OCI-M2 (cell line): ENCODE results near the gene FXYD6.

ENCODE experiments used
- DNase-seq: peaks from one replicate; lab custom pipeline; 2025; ENCODE audit not compliant: unreplicated experiment; lab: John Stamatoyannopoulos, UW

Gene FXYD6

GRCh38 chr11:117910941-117911655 lies 34.6 kb upstream of the FXYD6 start:
- DNase-seq, result no peak

DNA sequence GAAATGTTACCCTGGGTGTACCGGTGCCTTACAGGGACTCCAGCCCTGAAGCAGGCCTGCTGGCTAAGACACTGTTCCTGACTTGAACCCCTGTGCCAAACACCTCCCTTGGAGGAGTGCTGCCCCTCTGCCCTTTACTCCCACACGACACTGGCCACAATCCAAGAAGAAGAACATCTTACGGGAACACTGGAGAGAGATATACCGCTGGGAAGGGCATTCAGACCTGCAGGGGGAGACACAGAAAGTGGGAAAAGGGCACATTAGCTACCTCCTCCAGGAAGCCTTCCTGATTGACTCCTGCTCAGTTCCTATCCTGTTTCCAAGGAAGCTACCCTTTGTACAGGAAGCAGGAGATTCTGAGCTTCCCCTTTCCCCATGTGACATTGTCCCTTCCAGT lies 34.1 kb upstream of the FXYD6 start:
- no peak for DNase-seq

DNA sequence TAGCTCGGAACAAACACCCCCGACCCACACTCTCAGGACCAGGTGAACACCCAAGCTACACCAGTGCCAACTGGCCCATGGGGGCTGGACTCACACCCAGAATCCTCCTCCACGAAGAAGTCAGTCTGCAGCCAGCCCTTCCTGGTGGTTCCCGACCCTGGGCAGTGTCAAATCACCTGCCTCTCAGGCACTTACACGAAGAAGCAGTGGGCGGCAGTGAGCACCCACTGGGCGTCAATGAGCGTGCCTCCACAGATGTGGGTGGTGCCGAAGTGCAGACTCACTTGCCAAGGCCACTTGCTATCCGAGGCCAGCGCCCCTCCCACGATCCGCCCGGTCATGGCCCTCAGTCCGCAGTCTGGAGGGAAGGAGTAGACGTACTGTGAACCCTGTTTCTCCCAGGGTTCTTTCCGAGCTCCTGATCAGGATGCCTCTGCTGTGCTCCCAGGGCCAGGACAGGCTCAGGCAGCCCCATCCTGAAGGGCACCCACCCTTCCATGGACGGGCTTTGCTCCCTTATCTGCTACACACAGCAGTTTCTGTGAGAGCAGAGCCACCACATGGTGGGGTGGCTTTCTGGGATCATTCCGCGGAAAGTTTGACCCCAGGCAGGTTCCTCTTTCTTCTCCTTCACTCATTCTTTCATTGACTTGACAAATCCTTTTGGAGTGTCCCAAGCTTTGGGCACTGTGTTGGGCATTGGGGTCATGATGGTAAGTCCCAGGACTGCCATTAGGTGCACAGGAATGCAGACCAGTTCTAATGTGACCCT lies 33.3 kb upstream of the FXYD6 start:
- DNase-seq, result no peak

- no peak for DNase-seq
Measured at GRCh38 chr11:117908959-117909610, 32.6 kb upstream of the FXYD6 start.

DNA sequence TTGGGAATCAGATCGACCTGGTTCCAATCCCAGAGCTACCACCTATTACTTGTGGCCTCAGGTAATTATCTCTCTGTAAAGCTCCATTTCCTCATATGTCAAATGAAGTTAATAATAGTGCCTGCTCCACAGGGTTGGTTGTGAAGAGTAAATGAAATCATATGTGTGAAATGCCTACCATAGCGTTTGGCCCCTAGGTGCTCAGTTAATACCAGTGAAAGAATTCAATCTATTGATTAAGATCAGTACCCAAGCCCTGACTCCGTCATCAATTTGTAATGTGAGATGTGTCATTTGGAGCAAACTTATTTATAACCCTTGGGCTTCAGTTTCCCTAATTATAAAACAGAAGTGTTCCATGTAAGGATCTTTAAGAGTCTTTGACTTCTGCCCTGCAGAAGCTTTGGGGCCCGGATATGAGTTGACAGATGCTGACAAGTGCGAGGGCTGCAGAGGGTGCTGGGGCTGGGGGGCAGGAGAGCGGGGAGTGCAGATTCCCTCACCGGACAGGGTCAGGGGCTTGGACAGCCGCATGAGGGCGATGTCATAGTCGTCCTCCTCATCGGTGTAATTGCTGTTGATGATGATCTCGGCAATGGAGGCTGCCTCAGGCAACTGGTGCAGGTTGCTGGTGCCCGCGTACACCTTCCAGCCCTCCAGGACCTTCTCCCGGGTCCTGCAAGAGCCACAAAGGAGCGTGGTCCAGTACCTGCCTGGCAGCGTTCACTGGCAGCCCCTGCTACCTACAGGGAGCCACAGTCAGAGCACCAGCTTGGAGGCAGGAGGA lies 31.8 kb upstream of the FXYD6 start:
- no peak for DNase-seq

GRCh38 chr11:117907276-117908108 lies 31.0 kb upstream of the FXYD6 start:
- DNase-seq, result no peak

GRCh38 chr11:117906710-117907109 lies 30.3 kb upstream of the FXYD6 start:
- DNase-seq, result no peak

DNA sequence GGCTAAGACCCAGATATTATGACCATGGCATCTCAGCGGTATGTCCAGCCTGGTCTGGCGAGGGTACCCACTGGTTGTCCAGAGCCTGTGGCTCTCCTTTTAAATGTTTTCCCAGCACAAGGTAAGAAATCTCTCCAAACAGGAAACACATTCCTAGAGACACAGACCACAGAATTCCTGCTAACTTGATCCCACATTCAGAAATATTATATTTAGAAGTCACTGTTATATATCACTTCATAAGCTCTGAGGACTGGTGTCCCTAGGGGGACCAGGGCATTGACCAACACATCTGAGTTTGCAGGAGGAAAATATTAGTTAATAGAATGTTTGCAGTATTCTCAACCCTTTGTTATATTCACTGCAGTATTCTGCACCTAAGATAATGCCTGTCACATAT lies 29.7 kb upstream of the FXYD6 start:
- no peak for DNase-seq

DNA sequence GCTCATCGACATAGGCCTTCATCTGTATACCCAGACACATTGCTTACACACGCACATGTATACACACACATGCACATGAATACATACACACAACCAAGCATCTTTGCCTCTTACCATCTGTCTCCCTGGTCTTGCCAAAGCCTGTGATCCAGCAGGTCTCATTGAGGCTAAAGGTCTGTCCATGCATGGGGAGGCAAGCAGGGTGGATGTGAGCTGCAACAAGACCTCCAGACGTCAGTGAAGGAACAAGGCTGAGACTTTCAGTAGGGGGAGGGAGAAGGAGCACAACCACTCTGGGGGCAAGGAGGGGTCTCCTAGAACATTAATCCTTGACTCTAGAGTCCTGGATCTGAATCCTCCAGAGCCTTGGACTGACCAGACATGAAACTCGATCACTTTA lies 29.1 kb upstream of the FXYD6 start:
- DNase-seq, result no peak

GRCh38 chr11:117903505-117904382 lies 27.3 kb upstream of the FXYD6 start:
- no peak for DNase-seq

GRCh38 chr11:117902001-117902845 lies 25.8 kb upstream of the FXYD6 start:
- DNase-seq, result no peak

- DNase-seq, result no peak
Measured at GRCh38 chr11:117901601-117902000, 25.1 kb upstream of the FXYD6 start.

- DNase-seq, result no peak
Measured at GRCh38 chr11:117900720-117901440, 24.4 kb upstream of the FXYD6 start.

DNA sequence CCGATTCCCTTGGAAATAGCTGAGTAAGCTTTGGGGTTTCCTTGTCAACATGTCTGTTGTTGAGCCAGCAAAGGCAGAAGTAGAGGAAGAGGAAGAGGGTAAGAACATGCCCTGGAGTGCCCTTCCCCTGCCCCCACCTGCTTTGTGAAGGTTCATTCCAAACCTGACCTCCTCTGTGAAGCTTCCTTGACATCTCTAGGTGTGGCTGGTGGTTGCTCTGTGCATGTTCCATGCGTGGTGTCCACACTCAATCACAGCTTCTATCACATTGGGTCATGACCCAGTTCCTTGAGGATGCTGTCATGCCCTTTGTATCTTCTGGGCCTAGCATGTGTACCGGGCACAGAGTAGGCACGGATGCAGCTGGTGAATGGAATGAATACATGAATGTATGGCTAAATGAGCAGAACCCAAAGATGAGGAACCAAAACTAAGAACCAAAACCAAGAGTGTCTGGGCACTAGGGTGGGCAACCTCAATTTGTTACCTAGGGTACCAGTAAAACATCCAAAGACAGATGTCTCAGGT lies 23.7 kb upstream of the FXYD6 start:
- DNase-seq, result no peak

GRCh38 chr11:117898059-117898458 lies 21.6 kb upstream of the FXYD6 start:
- DNase-seq, result no peak

- DNase-seq, result no peak
Measured at GRCh38 chr11:117892651-117893050, 16.2 kb upstream of the FXYD6 start.

DNA sequence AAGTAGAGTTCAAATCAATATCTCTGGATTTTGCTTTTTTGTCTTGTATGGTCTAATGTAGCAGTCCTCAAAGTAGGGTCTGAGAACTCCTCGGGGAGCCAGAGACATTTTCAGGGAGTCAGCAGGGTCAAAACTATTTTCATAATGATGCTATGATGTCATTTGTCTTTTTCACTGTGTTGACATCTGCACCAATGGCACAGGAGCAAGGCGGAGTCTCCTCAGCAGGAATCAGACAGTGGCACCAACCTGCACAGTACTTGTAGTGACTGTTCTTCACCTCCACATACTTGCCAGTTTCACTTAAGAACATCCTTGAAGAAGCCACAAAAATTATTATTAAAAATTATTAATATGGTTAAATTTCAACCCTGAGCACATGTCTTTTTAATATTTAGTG lies 14.9 kb upstream of the FXYD6 start:
- DNase-seq, result no peak

DNA sequence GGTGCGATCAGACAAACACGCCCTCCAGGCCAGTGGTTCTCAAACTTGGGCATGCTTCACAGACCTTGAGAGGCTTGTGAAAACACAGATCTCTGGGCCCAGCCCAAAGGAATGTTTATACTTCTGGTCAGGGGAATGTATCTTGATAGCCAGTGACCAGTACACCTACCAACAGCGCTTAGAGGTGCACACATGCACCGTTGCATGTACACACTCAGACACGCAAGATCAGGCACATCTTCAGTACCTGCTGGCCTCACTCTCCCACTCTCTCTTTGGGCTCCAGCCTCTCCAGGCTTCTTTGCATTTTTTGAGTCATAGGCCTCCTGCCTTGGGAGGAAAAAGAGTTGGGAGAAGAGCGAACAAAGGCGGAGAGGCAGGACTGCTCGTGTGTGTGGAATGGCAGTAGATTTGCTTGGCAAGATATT lies 11.7 kb upstream of the FXYD6 start:
- DNase-seq, result no peak
